H1 (cell line): ENCODE results near the gene ING4.

Source experiments
- BRCA1 ChIP-seq: IDR thresholded peaks from 2 replicates; pipeline ENCODE4 v1.6.1; 2012; ENCODE audit warnings: low read depth, low read length, improper control_type of control experiment
- CHD2 ChIP-seq: IDR thresholded peaks from 2 replicates; pipeline ENCODE4 v1.6.1; 2012; ENCODE audit warnings: low read length, improper control_type of control experiment
- CREB1 ChIP-seq: IDR thresholded peaks from 2 replicates; pipeline ENCODE4 v1.6.1; 2012; ENCODE audit warnings: inconsistent platforms
- KDM5A ChIP-seq: fragments of 200-600 bp; IDR thresholded peaks from 2 replicates; pipeline ENCODE4 v1.7.1; 2012; ENCODE audit warnings: mild to moderate bottlenecking, low read length, inconsistent platforms, mixed read lengths
- POLR2AphosphoS5 ChIP-seq: IDR thresholded peaks from 2 replicates; pipeline ENCODE4 v1.6.1; 2011; ENCODE audit warnings: low read depth, low read length
- SP1 ChIP-seq: IDR thresholded peaks from 2 replicates; pipeline ENCODE4 v1.6.1; 2011; ENCODE audit warnings: low read depth, low read length
- TAF1 ChIP-seq: IDR thresholded peaks from 2 replicates; pipeline ENCODE4 v1.6.1; 2011; ENCODE audit warnings: mild to moderate bottlenecking, low read depth, low read length
- TF ChIP-seq, protein P1 (sequence below), 3 experiments: IDR thresholded peaks; 1 replicate in 2 of 3; 2 replicates in 1 of 3; pipeline versions ENCODE4 v1.5.1 to v1.6.1; 2011; ENCODE audit warnings: low read length in 3 of 3, mild to moderate bottlenecking in 3 of 3, inconsistent platforms in 2 of 3, low read depth in 1 of 3, moderate library complexity in 1 of 3; ENCODE audit not compliant: insufficient read depth in 1 of 3; ENCODE audit errors: control extremely low read depth in 1 of 3
- TF ChIP-seq, protein P2 (sequence below): IDR thresholded peaks from 2 replicates; pipeline ENCODE4 v1.6.1; 2012; ENCODE audit warnings: inconsistent platforms

- TF ChIP-seq SP1 (no peak), CREB1 (no peak), BRCA1 (no peak), KDM5A (no peak), TAF1 (no peak), CHD2 (no peak), POLR2AphosphoS5 (no peak)
- TF ChIP-seq, protein P1, sequence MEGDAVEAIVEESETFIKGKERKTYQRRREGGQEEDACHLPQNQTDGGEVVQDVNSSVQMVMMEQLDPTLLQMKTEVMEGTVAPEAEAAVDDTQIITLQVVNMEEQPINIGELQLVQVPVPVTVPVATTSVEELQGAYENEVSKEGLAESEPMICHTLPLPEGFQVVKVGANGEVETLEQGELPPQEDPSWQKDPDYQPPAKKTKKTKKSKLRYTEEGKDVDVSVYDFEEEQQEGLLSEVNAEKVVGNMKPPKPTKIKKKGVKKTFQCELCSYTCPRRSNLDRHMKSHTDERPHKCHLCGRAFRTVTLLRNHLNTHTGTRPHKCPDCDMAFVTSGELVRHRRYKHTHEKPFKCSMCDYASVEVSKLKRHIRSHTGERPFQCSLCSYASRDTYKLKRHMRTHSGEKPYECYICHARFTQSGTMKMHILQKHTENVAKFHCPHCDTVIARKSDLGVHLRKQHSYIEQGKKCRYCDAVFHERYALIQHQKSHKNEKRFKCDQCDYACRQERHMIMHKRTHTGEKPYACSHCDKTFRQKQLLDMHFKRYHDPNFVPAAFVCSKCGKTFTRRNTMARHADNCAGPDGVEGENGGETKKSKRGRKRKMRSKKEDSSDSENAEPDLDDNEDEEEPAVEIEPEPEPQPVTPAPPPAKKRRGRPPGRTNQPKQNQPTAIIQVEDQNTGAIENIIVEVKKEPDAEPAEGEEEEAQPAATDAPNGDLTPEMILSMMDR (IDR thresholded peaks at IDR 0.05; ENCODE audit: control extremely low read depth in 1 of 3, insufficient read depth in 1 of 3, low read depth in 1 of 3, low read length in 3 of 3) = peak; percentile 65 to 85 (median 77)
- TF ChIP-seq, protein P2, sequence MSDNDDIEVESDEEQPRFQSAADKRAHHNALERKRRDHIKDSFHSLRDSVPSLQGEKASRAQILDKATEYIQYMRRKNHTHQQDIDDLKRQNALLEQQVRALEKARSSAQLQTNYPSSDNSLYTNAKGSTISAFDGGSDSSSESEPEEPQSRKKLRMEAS = no peak
Observed at GRCh38 chr12:6697584-6698351, 34.8 kb upstream of the ING4 start.
